ENCODE data around the gene ZMIZ1. TPM values are rescaled to one million over a fixed set of nuclear protein-coding genes. Genes with fewer than 3 reads are reported as not detected.

Gene ZMIZ1
- total and polyA plus RNA-seq, 4 donors: 3.9 to 19.1 (median 9.8) TPM

- no peak overlapping the region for H3K4me3 ChIP-seq (ENCODE audit: low read depth in 1 of 3, low read length in 3 of 3)
- TF ChIP-seq CTCF (IDR thresholded peaks at IDR 0.05; ENCODE audit: low read depth, low read length, missing input control): no peak
- TF ChIP-seq ZBTB33 (IDR thresholded peaks at IDR 0.05): no peak
- no peak for TF ChIP-seq ATF3 (IDR thresholded peaks at IDR 0.05)
- no peak for TF ChIP-seq RXRA (IDR thresholded peaks at IDR 0.05)
- no peak for TF ChIP-seq GABPA (IDR thresholded peaks at IDR 0.05 in 1 of 2, conservative IDR thresholded peaks at IDR 0.05 in 1 of 2)
- no peak for TF ChIP-seq EGR1 (IDR thresholded peaks at IDR 0.05; ENCODE audit: low read depth in 2 of 2)
- TF ChIP-seq FOXA2 (IDR thresholded peaks at IDR 0.05): no peak
- TF ChIP-seq FOXA1 (IDR thresholded peaks at IDR 0.05): no peak
- no peak for TF ChIP-seq SP1 (IDR thresholded peaks at IDR 0.05)
- TF ChIP-seq HNF4A (conservative IDR thresholded peaks at IDR 0.05): no peak
- no peak for TF ChIP-seq MAX (IDR thresholded peaks at IDR 0.05)
- no peak for TF ChIP-seq JUND (IDR thresholded peaks at IDR 0.05)
- TF ChIP-seq HNF4G (IDR thresholded peaks at IDR 0.05): no peak
- no peak for TF ChIP-seq RAD21 (IDR thresholded peaks at IDR 0.05)
- no peak for TF ChIP-seq NR2F2 (IDR thresholded peaks at IDR 0.05)
- TF ChIP-seq TAF1 (conservative IDR thresholded peaks at IDR 0.05): no peak
- TF ChIP-seq YY1 (IDR thresholded peaks at IDR 0.05): no peak
- TF ChIP-seq REST (IDR thresholded peaks at IDR 0.05): no peak
- no peak overlapping the region for H3K9ac ChIP-seq (ENCODE audit: low read depth in 1 of 2, low read length in 2 of 2)
- no peaks in the 10 kb centered on the region for H3K27me3 ChIP-seq (ENCODE audit: control insufficient read depth in 4 of 4, insufficient read depth in 4 of 4, low read length in 3 of 4)
- peaks cover 14 to 25% (median 19%) of the 10 kb centered on the region in 4 donors for H3K4me1 ChIP-seq (ENCODE audit: control insufficient read depth in 4 of 4, insufficient read depth in 4 of 4, low read length in 3 of 4)
- no peak overlapping the region for H3K27ac ChIP-seq (ENCODE audit: low read depth in 1 of 2, low read length in 2 of 2)
- no peak for DNase-seq (ENCODE audit: low spot score)
- H3K36me3 ChIP-seq (ENCODE audit: control insufficient read depth in 4 of 4, insufficient read depth in 3 of 4, low read depth in 1 of 4, low read length in 3 of 4): no peaks in the 10 kb centered on the region
- H3K9me3 ChIP-seq (ENCODE audit: control insufficient read depth in 4 of 4, low read length in 3 of 4): no peaks in the 10 kb centered on the region
- 93% methylated on average over 5 of the region's 5 CpGs for WGBS
Observed at GRCh38 chr10:79028451-79029010, 40.2 kb upstream of the ZMIZ1 start.
